ENCODE results near the gene LCE6A.

Gene LCE6A

DNA sequence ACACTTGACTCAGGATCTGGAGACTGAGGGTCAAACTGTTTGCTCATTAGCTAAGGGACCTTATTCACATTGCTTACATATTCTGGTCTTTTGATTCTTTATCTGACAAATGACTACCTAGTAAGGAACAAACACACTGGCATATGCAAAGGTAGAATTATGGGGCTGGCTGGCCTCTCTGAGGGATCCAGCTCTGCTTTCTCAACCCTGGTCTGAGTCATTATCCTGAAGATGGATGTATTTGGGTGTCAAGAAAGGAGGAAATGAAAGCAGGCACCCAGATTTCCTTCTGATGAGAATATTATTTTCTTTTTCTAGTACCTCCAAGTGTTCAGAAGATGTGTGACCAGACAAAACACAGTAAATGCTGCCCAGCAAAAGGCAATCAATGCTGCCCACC, 41.4 kb downstream of the LCE6A start:
- Histone ChIP-seq H3K79me2 (ENCODE audit: control insufficient read depth, low read length) (no peaks in the 10 kb centered on the region), H3K36me3 (ENCODE audit: control insufficient read depth, low read length) (no peaks in the 10 kb centered on the region), H3K4me2 (ENCODE audit: low read length) (no peak overlapping the region), H3K4me1 (ENCODE audit: control insufficient read depth, low read length) (no peaks in the 10 kb centered on the region), H3K27ac (ENCODE audit: low read depth, low read length) (no peak overlapping the region), H3K9me3 (ENCODE audit: control insufficient read depth, insufficient read depth, low read length) (no peaks in the 10 kb centered on the region), H4K20me1 (ENCODE audit: control insufficient read depth, insufficient read depth, low read depth, low read length) (no peaks in the 10 kb centered on the region), H3K4me3 (ENCODE audit: low read length) (no peak overlapping the region), H3K9me2 (replicated peaks; ENCODE audit: control insufficient read depth, low read length) (no peaks in the 10 kb centered on the region), H3F3A (ENCODE audit: control insufficient read depth, insufficient read depth) (no peaks in the 10 kb centered on the region), H3K27me3 (ENCODE audit: control insufficient read depth, low read length) (0 out of 2 replicates have a peak, but pooled peaks cover 3% of the 10 kb centered on the region)
- TF ChIP-seq EZH2phosphoT487 (IDR thresholded peaks at IDR 0.05; ENCODE audit: borderline replicate concordance, low read length), result no peak
- TF ChIP-seq, protein P1, sequence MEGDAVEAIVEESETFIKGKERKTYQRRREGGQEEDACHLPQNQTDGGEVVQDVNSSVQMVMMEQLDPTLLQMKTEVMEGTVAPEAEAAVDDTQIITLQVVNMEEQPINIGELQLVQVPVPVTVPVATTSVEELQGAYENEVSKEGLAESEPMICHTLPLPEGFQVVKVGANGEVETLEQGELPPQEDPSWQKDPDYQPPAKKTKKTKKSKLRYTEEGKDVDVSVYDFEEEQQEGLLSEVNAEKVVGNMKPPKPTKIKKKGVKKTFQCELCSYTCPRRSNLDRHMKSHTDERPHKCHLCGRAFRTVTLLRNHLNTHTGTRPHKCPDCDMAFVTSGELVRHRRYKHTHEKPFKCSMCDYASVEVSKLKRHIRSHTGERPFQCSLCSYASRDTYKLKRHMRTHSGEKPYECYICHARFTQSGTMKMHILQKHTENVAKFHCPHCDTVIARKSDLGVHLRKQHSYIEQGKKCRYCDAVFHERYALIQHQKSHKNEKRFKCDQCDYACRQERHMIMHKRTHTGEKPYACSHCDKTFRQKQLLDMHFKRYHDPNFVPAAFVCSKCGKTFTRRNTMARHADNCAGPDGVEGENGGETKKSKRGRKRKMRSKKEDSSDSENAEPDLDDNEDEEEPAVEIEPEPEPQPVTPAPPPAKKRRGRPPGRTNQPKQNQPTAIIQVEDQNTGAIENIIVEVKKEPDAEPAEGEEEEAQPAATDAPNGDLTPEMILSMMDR (IDR thresholded peaks at IDR 0.05; ENCODE audit: low read depth, low read length, poor library complexity, severe bottlenecking), result no peak

DNA sequence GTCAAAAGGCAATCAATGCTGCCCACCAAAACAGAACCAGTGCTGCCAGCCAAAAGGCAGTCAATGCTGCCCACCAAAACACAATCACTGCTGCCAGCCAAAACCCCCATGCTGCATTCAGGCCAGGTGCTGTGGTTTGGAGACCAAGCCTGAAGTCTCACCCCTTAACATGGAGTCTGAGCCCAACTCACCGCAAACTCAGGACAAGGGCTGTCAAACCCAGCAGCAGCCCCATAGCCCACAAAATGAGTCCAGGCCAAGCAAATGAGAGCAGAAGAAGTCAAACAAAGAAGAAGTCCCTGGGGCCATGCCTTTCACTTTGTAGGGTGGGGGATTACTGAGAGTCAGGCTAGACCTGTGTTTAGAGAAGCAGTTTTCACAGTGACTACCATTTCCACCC, 41.9 kb downstream of the LCE6A start:
- H3K36me3 ChIP-seq (ENCODE audit: control insufficient read depth, low read length), result no peaks in the 10 kb centered on the region
- H3K4me2 ChIP-seq (ENCODE audit: low read length), result no peak overlapping the region

DNA sequence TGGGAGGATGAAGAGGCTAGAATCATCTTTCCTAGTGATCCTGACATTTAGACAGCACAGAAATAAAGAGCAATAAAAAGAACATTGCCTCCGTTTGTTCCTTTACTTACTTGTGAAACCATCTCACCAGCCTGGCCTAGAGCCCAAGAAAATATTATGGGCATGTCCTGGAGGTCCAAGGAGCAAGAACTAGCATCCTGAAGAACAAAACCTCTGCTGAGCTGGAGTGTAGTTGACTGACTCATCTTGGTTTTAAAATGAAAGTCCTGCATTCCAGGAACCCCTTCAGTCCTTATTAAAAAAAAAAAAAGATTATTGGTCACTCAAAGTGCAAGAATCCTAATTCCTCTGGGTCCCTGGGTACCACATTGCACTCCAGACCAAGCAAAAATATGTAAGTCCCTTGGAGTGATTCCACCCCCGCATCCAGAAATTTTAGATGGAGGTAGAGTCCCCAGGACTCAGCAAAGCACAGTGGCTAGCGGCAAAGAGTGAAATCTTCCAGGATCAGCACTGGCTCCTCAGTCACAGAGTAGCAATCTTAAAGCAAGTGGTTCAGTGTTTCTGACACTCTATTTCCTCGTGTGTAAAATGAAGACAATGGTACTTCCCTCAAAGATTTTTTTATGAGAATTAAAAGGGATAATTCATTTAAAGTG, 42.4 kb downstream of the LCE6A start:
- Histone ChIP-seq H3K36me3 (ENCODE audit: control insufficient read depth, low read length) (no peaks in the 10 kb centered on the region), H4K20me1 (ENCODE audit: control insufficient read depth, insufficient read depth, low read depth, low read length) (no peaks in the 10 kb centered on the region), H3K27me3 (ENCODE audit: control insufficient read depth, low read length) (0 out of 2 replicates have a peak, but pooled peaks cover 5% of the 10 kb centered on the region), H3K4me3 (ENCODE audit: low read length) (no peak overlapping the region), H3K4me2 (ENCODE audit: low read length) (no peak overlapping the region), H3K79me2 (ENCODE audit: control insufficient read depth, low read length) (no peaks in the 10 kb centered on the region), H3K9me3 (ENCODE audit: control insufficient read depth, insufficient read depth, low read length) (no peaks in the 10 kb centered on the region), H3K9me2 (replicated peaks; ENCODE audit: control insufficient read depth, low read length) (no peaks in the 10 kb centered on the region), H3F3A (ENCODE audit: control insufficient read depth, insufficient read depth) (no peaks in the 10 kb centered on the region), H3K4me1 (ENCODE audit: control insufficient read depth, low read length) (no peaks in the 10 kb centered on the region), H3K27ac (ENCODE audit: low read depth, low read length) (no peak overlapping the region)
- TF ChIP-seq, protein P1 (IDR thresholded peaks at IDR 0.05; ENCODE audit: low read depth, low read length, poor library complexity, severe bottlenecking), result no peak
- no peak for TF ChIP-seq EZH2phosphoT487 (IDR thresholded peaks at IDR 0.05; ENCODE audit: borderline replicate concordance, low read length)

More for the DNA sequence above, 41.9 kb downstream of the LCE6A start:
- no peaks in the 10 kb centered on the region for H4K20me1 ChIP-seq (ENCODE audit: control insufficient read depth, insufficient read depth, low read depth, low read length)
- TF ChIP-seq EZH2phosphoT487 (IDR thresholded peaks at IDR 0.05; ENCODE audit: borderline replicate concordance, low read length), result no peak
- TF ChIP-seq, protein P1 (IDR thresholded peaks at IDR 0.05; ENCODE audit: low read depth, low read length, poor library complexity, severe bottlenecking), result no peak
- H3K9me3 ChIP-seq (ENCODE audit: control insufficient read depth, insufficient read depth, low read length), result no peaks in the 10 kb centered on the region
- no peak overlapping the region for H3K27ac ChIP-seq (ENCODE audit: low read depth, low read length)
- no peak overlapping the region for H3K4me3 ChIP-seq (ENCODE audit: low read length)
- H3K4me1 ChIP-seq (ENCODE audit: control insufficient read depth, low read length), result no peaks in the 10 kb centered on the region
- no peaks in the 10 kb centered on the region for H3F3A ChIP-seq (ENCODE audit: control insufficient read depth, insufficient read depth)
- no peaks in the 10 kb centered on the region for H3K79me2 ChIP-seq (ENCODE audit: control insufficient read depth, low read length)
- H3K27me3 ChIP-seq (ENCODE audit: control insufficient read depth, low read length), result 0 out of 2 replicates have a peak, but pooled peaks cover 5% of the 10 kb centered on the region
- H3K9me2 ChIP-seq (replicated peaks; ENCODE audit: control insufficient read depth, low read length), result no peaks in the 10 kb centered on the region
